HG02840 (cell line): ENCODE data around the gene DLG5.

Experiments
- ATAC-seq: cut with Tn5 transposase; IDR thresholded peaks from one replicate; pipeline ENCODE4 v1.9.1; 2021; ENCODE audit warnings: mild to moderate bottlenecking, moderate library complexity, moderate number of reproducible peaks; ENCODE audit not compliant: unreplicated experiment, low FRiP score

DLG5 gene

DNA sequence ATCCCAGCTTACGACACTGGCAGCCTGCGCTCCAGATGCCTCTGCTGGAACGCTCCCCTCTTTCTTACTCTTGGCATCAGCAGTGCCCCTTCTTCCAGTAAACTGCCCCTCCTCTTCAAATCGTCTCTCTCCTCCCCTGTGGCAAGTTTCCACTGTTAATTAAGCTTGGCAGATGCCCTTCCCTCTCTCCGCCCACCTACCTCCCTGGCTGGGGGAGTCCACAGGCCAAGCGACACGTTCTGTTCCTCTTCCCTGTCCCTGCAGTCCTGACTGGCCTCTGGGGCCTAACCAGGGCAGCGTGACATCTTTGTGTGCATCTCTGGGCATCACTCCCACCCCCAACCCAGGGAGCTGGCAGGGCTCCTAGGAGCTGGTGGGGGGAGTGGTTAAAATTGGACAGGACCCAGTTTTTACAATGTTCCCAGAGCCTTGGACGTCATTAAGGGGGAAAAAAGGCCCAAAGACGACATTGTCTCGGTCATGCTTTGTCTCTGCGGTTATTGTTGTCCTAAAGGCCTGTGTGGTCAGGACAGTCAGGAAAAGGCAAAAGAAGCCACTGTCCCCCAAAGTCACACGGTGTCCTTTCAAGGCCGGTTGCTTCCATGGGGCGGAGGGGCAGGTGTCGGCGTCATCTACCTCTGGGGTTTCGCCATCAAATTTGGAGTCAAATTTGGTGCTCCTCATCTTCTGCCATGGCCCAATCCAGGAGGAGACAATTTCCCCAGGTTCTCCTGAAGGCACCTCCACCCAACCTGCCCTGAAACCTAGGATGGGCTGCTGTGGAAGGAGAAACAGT lies 54.2 kb downstream of the DLG5 start:
- no peak for ATAC-seq

DNA sequence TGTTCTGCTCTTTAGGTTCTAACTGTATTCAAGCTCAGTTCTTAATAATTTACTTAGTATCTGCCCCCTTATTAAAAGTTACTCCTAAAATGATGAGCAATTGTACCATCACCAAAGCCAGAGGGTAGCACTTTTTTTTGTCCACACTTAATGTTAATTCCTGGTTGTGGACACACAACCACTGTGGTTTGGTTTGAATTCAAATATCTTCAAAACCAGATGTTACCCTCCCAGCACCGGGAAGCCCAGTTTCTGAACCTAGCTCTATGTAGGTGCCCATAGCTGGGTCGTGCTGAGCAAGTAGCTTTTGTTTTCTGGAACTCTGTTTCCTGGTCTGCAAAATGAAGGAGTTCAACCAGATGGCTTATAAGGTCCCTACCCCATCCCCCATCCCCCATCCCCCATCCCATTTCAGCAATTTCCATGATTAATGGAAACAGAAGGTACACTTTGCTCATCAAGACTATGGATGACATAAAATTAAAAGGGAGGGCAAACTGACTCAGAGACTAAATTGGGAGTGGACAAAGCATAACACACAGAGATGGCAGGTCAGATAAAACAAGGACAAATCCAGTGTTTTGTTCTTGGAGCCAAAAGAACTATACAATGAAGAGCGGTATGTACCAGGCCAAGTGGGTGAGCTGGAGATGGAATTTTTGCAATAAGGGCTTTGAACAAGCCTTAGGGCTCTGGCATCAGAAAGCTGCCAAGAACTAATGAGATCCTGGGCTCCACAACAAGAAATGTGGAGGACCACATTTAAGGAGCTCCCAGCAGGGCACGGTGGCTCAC lies 56.7 kb downstream of the DLG5 start:
- no peak for ATAC-seq

DNA sequence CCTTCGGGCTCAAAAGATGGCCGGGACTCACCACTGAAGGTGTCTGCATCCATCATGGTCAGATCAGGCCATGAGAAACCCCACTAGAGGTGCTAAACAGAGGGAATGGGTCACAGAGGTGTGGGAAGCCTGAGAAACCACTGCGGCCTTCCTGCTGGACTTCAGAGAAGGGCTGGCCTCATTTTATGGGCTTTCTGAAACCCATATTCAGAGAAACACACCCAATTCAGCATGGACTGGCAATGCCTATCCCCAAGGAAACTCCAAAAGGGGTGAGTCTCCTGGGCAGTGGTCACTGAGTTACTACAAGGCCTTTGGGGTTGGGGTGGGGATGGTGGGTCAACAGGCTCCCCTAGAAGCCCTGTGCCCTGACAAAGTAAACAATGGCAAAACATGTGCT lies 58.0 kb downstream of the DLG5 start:
- no peak for ATAC-seq

DNA sequence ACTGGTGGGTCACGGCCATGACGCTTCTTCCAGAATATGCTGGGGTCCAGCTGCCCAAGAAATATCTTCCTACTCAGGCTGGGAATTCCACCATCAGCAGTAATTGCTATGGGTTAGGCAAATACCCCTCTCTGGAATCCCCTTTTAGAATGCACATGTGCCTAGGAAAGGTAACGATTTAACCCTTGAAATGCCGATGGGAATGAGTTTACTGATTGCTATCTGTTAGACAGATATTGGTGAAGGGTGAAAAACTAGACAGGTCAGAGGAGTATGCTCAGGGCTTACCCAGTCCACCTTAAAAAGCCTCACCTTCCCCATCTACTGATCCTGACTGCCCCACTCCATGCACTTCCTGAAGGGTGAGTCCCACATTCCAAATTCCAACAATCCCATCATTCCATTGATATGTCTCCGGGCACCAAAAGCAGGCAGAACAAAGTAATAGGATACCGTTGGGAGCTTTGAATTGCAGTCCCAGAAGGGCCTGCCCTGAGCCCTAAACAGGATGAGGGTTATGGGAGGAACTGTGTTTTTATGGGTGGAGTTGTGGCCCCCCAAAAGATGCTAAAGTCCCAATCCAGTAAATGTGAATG lies 59.3 kb downstream of the DLG5 start:
- no peak for ATAC-seq

DNA sequence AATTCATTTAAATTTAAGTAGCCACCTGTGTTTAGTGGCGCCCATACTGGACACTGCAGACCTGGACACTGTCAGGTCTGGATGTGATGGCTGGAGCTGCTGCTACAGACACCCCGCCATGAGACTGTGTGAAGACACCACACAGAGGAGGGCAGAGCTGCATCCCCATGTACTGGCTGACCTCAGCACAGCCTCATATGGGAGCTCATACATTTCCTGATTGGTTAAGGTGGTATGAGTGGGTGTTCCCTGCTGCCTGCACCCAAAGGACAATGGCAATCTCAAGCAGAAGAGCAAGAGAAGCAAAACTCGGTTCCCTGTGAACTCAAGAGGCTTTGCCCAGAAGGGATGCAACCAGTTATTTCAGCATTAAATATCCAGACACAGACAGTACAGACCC lies 60.0 kb downstream of the DLG5 start:
- ATAC-seq: no peak

DNA sequence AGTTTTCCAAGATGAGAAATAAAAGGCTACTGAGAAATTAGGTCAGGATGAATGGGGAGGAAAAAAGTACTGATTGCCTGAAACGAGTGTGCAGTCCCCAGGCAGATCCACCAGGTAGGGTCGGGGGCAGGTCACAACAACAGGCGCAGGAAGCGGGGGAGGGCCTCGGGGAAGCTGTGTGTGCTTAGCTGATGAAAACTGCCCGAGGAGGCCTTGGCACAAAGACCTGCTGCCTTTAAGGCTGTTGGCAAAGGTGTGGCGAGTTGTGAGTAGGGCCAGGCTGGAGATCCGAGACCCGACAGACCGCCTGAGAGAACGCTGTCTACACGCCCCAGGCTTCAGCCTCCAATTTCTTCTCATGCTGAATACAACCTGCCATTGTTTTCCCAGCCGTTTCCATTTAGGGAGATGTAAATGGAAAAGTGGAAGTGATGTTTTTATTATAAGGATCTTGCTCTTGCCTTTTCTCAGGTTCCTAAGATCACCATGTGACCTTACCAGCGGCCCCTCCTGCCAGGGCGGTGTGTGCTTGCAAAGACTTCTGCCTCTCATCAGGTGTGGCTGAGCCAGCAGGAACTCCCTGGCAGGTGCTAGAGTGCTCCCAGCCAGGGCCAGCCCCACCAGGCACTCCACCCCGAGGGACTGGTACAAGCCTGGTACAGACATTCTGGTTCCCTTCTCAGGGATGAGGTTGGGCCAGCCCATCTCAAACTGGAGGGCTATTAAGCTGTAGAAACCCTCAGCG lies 60.8 kb downstream of the DLG5 start:
- no peak for ATAC-seq

DNA sequence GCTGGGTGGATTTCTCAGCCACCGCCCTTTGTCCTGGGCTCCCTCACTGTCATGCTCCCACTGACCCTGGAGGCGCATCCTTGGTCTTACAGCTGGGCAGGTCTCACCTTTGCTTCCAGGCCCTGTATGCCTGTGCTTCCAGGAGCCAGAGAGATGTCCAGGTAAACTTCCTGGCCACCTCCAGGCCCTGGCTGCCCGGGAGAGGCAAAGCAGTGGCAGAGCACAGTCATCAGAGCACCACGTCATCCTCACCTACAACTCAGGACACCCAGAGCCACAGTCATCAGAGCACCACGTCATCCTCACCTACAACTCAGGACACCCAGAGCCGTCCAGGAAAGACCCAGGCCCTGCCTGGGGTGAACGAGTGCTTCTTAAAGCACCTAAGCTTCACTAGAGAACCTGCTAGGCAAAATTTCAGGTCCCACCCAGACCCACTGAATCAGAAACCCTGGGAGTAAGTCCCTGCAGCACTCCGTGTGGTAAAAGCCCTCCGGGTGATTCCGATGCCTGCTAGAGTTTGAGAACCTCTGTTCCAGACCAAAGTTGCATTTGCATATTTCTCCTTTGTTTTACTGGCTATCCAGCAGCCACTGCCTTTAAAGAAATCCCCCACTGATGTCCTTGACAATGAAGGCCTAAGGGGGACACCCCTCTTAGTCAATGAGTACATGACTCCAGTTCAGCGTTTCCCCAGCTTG lies 62.3 kb downstream of the DLG5 start:
- no peak for ATAC-seq

DNA sequence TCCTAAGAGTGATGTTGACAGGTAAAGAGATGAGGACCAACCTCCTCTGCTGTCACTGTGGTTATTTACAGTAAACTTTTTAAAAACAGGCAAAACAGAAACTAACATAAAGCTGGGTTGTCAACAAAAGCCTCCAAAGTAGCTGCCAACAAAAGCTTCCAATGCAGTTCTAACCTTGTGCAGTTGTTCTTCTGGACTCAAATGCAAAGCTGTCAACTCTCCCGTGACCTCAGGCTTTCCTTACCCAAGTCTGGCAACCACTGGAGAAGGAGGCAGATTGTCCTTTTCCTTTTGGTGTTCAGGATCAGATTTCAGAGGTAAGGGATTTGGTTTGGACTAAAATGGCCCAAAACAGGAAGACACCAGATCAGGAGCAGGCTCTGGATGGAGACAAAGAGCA lies 63.1 kb downstream of the DLG5 start:
- ATAC-seq: no peak

DNA sequence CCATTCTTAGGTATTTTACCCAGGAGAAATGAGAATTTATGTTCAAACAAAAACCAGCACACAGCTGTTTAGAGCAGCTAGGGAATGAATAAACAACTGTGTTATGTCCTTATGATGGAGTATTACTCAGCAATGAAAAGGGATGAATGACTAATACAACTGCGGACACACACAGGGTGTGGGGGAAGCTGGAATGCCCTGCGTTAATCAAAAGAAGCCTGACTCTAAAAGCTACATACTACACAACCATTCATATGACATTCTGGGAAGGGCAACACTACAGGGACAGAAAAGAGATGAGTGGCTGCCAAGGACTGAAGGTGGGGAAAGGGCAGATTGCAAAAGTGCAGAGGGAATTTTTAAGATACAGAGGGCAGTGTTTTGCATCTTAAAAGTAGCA lies 64.0 kb downstream of the DLG5 start:
- ATAC-seq: no peak

DNA sequence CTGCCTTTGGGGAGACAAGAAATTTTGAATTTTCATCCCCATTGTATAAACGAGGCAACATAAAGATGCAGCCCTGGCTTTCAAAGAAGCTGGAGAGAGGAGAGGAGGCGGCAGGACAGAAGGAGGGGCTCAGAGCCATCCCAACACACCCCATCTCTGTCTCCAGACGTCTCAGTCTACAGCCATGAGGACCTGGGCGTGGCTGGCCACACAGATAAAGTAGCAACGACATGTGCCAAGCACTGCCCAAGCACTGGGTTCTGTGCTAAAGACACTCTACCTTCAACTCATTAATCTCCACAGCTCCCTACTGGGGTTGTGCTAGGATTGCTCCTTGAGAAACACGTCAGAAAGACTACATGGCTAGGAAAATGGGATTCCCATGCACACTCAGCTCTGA lies 65.2 kb downstream of the DLG5 start:
- ATAC-seq: no peak

DNA sequence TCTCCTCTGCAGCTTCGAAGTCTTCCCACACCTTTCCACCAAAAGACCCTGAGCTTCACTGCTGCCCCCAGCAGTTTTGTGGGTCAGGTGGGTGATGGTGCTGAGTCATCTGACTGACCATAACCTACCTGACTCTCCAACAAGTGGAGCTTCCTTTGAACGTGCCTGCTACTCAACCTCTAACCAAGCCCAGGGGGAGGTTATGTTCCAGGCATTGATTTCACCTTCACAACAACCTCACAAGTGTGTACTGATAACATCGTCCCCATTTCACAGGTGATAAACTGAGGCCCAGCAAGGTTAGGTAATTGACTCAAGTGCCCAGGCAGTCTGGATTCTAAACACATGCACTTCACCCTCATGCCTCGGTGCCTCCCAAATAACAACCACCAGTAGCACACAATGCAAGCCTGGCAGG lies 66.7 kb downstream of the DLG5 start:
- ATAC-seq: no peak

DNA sequence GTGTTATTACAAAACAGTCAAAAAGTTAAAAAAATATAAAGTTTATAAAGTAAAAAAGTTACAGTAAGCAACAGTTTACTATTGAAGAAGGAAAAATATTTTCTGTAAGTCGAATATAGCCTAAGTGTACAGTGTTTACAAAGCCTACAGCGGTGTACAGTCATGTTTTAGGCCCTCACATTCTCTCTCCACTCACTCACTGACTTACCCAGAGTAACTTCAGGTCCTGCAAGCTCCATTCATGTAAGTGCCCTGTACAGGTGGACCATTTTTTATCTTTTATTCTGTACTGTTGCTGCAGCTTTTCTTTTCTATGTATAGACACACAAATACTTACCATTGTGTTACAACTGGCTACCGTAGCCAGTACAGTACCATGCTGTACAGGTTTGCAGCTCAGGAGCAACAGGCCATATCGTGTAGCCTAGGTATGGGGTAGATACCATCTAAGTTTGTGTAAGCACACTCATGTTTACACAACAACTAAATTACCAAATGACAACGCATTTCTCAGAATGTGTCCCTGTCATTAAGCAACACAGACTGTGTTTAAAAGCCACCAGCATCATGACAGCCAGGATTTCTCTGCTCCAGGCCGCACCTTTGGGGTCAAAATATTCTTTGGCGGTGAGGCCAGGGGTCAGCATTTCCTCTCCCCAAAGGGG lies 67.2 kb downstream of the DLG5 start:
- no peak for ATAC-seq

DNA sequence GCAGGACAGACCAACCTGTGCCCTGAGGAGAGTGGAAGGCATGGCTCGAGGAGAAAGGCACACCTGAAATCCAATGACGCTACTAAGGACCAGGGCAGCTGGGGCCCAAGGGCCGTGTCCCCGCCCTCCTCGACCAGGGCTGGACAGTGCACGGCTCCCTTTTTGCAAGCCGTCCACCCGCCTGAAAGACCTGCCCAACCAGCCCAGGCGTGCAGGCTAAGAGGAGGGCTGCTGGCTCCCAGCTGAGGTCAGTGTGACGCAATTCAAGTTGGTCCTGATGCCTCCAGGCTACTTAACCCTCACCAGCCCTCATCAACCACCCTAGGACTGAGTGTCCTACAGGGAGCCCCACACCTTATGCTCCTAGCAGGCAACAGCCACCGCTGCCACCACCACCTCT lies 69.3 kb downstream of the DLG5 start:
- no peak for ATAC-seq

DNA sequence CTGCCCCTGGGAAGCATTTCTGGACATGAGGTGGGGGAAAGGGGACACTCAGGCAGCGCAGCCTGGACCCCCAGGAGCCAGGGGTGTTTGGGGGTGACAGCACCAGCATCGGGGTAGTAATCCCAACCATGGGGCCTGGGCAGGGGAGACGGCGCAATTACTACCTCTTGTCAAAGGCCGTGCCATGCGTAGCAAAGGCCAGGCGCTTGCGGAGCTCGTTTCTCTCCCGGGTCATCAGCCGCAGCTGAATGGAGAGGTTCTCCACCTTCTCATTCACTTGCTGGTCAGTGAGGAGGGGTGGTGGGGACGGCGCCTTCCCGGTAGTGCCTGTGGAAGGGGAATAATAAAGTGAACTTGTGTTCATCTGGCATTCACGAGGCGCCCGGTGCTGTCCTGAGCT lies 70.0 kb downstream of the DLG5 start:
- ATAC-seq: no peak

DNA sequence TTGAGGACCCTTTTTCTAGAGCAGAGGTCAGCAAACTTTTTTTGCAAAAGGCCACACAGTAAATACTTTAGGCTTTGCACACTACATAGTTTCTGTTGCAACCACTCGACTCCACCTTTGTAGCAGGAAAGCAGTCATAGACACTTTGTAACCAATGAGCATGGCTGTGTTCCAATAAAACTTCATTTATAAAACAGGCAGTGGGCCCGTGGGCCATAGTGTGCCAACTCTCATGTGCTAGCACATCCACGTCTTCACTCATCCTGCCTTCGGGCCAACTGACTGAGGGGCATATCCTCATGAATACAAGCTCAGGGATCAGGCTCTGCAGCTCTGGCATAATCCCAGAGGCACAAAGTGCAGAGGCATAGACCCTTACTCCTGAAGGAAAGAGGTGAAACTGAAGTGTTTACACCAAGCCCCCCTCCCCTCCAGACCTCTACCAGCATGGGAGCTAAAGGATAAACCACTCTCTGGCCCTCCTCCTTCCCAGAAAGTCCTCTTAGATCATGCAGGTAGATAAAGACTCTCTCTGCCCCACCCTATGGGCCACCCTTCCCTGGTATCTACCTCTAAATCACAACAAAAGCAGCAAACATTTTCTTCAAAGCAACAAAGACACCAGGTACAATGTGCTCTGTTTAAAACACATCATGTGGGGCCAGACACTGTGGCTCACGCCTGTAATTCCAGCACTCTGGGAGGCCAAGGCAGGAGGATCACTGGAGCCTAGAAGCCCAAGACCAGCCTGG lies 71.0 kb downstream of the DLG5 start:
- no peak for ATAC-seq

DNA sequence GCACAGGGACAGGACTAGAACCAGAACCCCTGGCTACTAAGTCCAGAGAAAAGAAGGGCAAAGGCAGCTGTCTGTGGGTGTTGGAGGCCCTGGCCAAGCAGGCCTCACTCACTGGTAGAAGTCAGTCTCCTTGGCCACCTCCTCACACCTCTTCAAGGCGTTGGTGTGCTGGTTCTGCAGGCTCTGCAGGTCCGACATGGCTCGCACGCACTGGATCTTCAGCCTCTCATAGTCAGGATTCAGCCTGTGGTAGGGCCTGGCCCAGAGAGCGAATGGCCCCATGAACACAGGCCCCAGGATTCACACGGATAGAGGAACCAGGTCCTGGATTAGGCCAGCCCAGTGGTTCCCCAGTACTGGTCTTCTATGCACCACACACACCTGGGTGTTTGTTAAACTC lies 72.4 kb downstream of the DLG5 start:
- no peak for ATAC-seq

DNA sequence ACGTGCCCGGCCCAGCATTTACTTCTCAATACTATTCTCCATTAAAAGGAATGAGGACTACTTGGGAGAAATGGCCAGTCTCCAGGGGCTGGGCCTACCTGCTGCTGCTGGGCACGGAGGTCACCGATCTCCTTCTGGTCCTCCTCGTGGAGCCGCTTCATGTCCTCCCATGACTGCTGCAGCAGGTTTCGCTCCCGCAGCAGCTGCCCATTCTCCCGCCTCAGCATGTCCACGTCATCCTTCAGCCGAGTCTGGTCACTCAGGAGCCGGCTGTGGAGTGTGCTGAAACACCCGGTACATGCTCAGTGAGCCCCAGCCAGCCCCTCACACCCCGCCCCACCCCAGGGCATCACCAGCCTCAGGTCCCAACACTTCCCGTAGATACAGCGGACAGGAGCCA lies 73.3 kb downstream of the DLG5 start:
- no peak for ATAC-seq

DNA sequence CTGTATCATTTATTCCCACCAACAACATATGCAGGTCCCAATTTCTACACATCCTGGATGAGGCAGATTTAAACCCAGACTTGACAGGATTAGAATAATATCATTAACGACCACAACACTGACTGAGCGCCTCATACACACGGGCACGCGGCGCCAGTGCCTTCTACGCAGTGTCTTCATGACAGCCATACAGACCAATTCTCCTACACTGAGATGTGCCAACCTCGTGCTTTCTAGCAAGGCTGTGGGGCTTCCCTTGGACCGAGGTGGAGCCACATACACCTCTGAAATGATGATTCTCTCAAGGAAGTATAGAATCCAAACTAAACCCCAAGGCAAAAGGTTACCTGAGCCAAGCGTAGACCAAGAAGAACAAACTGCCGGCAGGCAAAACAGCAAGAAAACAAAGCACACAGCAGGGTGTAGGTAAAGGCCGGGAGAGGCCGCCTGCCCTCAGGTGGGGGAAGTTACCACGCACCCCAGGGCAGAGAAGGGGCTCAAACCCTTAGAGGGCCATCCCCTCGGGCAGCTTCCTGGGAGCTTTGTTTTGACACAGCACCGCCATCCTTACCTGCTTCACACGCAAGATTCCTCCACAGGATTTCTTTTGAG lies 75.8 kb downstream of the DLG5 start:
- no peak for ATAC-seq
